Fibroblast of the conjunctiva (primary cell): Measurements from ENCODE around the gene E4F1.
A peak's percentile ranks its signal among the peaks of the same experiment; 100 is the strongest.

Experiments
- DNase-seq: peaks from one replicate; pipeline ENCODE4 v3.0.0-alpha.2; 2010; ENCODE audit warnings: low read depth

The E4F1 gene

GRCh38 chr16:2223221-2223941 lies at the start of gene E4F1:
TSS of gene E4F1 (plus strand) at chr16:2223591. CDS start at chr16:2223614, 23 bp downstream.
- peak; percentile 99 for DNase-seq

- DNase-seq = no peak
Observed at GRCh38 chr16:2173916-2174315, 49.5 kb upstream of the E4F1 start.

GRCh38 chr16:2174396-2175131 lies 48.8 kb upstream of the E4F1 start:
- DNase-seq = no peak

- no peak for DNase-seq
Observed at GRCh38 chr16:2175454-2175853, 47.9 kb upstream of the E4F1 start.

- no peak for DNase-seq
Observed at GRCh38 chr16:2176047-2176446, 47.3 kb upstream of the E4F1 start.

GRCh38 chr16:2177101-2177500 lies 46.3 kb upstream of the E4F1 start:
- DNase-seq = no peak

- DNase-seq = no peak
Observed at GRCh38 chr16:2177561-2177960, 45.8 kb upstream of the E4F1 start.

- DNase-seq = no peak
Observed at GRCh38 chr16:2178321-2179106, 44.9 kb upstream of the E4F1 start.

GRCh38 chr16:2179107-2179501 lies 44.3 kb upstream of the E4F1 start:
- no peak for DNase-seq

GRCh38 chr16:2179576-2179975 lies 43.8 kb upstream of the E4F1 start:
- DNase-seq = no peak

- DNase-seq = no peak
Observed at GRCh38 chr16:2180461-2180860, 42.9 kb upstream of the E4F1 start.

GRCh38 chr16:2180962-2181923 lies 42.1 kb upstream of the E4F1 start:
- no peak for DNase-seq

GRCh38 chr16:2181952-2182351 lies 41.4 kb upstream of the E4F1 start:
- DNase-seq = no peak

GRCh38 chr16:2183671-2184070 lies 39.7 kb upstream of the E4F1 start:
- DNase-seq = no peak

- DNase-seq = no peak
Observed at GRCh38 chr16:2184346-2184745, 39.0 kb upstream of the E4F1 start.

GRCh38 chr16:2184962-2185361 lies 38.4 kb upstream of the E4F1 start:
- no peak for DNase-seq

- no peak for DNase-seq
Observed at GRCh38 chr16:2186064-2186463, 37.3 kb upstream of the E4F1 start.

- no peak for DNase-seq
Observed at GRCh38 chr16:2186505-2186904, 36.9 kb upstream of the E4F1 start.

GRCh38 chr16:2187212-2187611 lies 36.2 kb upstream of the E4F1 start:
- no peak for DNase-seq

- DNase-seq = no peak
Observed at GRCh38 chr16:2188395-2188794, 35.0 kb upstream of the E4F1 start.

GRCh38 chr16:2189252-2189893 lies 34.0 kb upstream of the E4F1 start:
- DNase-seq = no peak
